GM19468 (cell line): ENCODE measurements around the gene ZNF823.
"Not testable (repeated sequence)": the region's sequence is repeated elsewhere in the genome, so short reads cannot be mapped to it uniquely, and the experiment has no call there.

Experiments
- ATAC-seq: cut with Tn5 transposase; IDR thresholded peaks from one replicate; pipeline ENCODE4 v1.9.1; 2021; ENCODE audit warnings: mild to moderate bottlenecking, moderate library complexity, moderate number of reproducible peaks; ENCODE audit not compliant: unreplicated experiment; ENCODE audit errors: extremely low read depth

Gene ZNF823

DNA sequence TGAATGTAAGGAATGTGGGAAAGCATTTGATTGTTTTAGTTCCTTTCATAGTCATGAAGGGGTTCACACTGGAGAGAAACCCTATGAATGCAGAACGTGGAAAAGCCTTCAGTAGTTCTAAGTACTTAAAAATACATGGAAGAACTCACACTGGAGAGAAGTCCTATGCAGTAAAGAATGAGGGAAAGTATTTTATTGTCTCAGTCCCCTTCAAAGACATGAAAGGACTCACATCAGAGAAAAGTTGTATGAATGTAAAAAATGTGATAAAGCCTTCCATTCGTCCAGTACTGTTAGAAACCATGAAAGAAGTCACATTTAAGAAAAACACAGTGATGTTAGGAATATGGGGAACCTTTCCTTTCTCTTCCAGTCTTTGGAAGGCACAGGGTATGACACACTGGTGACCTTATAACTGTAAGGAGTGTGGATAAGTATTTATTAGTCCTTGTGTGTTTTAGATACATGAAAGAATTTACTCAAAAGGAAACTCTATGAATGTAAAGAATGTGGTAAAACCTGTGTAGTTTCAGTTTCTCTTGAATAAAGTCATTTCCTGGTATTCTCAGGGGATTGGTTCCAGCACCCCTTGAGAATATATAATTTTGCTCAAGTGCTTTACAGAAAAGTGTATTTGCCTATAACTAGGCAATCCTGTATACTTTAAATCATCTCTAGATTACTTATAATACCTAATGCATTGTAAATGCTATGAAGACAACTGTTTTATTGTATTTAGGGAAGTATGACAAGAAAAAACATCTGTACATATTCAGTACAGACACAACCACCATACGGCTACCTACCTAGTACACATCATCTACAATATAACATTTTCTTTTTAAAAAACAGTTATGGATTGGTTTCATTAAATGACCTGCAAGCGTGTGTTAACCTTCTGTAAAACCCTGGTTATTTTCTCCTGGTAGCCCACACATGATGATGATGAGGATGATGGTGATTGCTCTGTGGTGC, 52.8 kb downstream of the ZNF823 start:
- ATAC-seq: no peak

- ATAC-seq: no peak
Measured at GRCh38 chr19:11684987-11685675, 53.6 kb downstream of the ZNF823 start.

GRCh38 chr19:11680689-11681302, 58.0 kb downstream of the ZNF823 start:
- no peak for ATAC-seq

- no peak for ATAC-seq
Measured at GRCh38 chr19:11678504-11678903, 60.2 kb downstream of the ZNF823 start.

GRCh38 chr19:11676661-11677600, 61.8 kb downstream of the ZNF823 start:
- not testable (repeated sequence) for ATAC-seq

GRCh38 chr19:11675569-11675968, 63.2 kb downstream of the ZNF823 start:
- no peak for ATAC-seq

- ATAC-seq: no peak
Measured at GRCh38 chr19:11674067-11674492, 64.7 kb downstream of the ZNF823 start.

DNA sequence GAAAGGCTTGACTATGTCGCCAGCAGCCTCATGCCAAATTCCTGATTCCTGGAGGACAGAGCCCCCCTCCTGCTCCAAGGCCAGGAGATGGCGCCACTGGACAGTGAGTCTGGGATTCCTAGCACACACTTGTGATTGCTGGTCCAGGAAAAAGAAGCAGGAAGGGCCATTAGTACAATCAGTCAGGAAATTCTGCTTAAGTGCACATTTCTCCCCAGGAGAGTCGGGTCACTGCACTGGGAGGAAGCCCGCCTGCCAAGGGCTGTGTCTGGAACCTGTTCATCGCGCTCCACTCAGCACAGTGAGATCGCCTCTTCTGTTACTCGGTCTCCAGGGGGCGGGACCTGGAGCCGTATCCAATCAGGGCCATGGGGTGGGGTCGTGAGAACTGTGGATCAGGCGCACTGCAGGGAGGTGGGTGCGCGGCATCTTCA, 65.1 kb downstream of the ZNF823 start:
- ATAC-seq: no peak
